HG02623 (cell line): ENCODE measurements around the gene MICB.
"Not testable (repeated sequence)": the region's sequence is repeated elsewhere in the genome, so short reads cannot be mapped to it uniquely, and the experiment has no call there.

Source experiments
- ATAC-seq: cut with Tn5 transposase; IDR thresholded peaks from one replicate; pipeline ENCODE4 v1.9.1; 2021; ENCODE audit warnings: moderate library complexity; ENCODE audit not compliant: unreplicated experiment

The MICB gene

GRCh38 chr6:31473780-31474761 is 23.9 kb upstream of the MICB start:
- ATAC-seq = no peak

- no peak for ATAC-seq
Measured at GRCh38 chr6:31474871-31475286, 23.1 kb upstream of the MICB start.

- ATAC-seq = no peak
Measured at GRCh38 chr6:31476515-31477139, 21.3 kb upstream of the MICB start.

GRCh38 chr6:31477521-31477920 is 20.4 kb upstream of the MICB start:
- no peak for ATAC-seq

GRCh38 chr6:31478186-31478950 is 19.6 kb upstream of the MICB start:
- no peak for ATAC-seq

GRCh38 chr6:31479151-31479932 is 18.6 kb upstream of the MICB start:
- no peak for ATAC-seq

GRCh38 chr6:31479933-31480535 is 17.9 kb upstream of the MICB start:
- no peak for ATAC-seq

GRCh38 chr6:31480574-31480973 is 17.4 kb upstream of the MICB start:
- ATAC-seq = no peak

- no peak for ATAC-seq
Measured at GRCh38 chr6:31483392-31483791, 14.6 kb upstream of the MICB start.

- no peak for ATAC-seq
Measured at GRCh38 chr6:31485055-31485454, 12.9 kb upstream of the MICB start.

GRCh38 chr6:31486065-31486837 is 11.7 kb upstream of the MICB start:
- ATAC-seq = not testable (repeated sequence)

GRCh38 chr6:31487674-31488073 is 10.3 kb upstream of the MICB start:
- ATAC-seq = not testable (repeated sequence)

GRCh38 chr6:31489086-31489485 is 8.9 kb upstream of the MICB start:
- no peak for ATAC-seq

- no peak for ATAC-seq
Measured at GRCh38 chr6:31490115-31490873, 7.7 kb upstream of the MICB start.

GRCh38 chr6:31493550-31493874 is 4.4 kb upstream of the MICB start:
- not testable (repeated sequence) for ATAC-seq

GRCh38 chr6:31493875-31494694 is 3.9 kb upstream of the MICB start:
- no peak for ATAC-seq

- no peak for ATAC-seq
Measured at GRCh38 chr6:31495580-31495979, 2.4 kb upstream of the MICB start.

GRCh38 chr6:31496826-31497225 is 1.1 kb upstream of the MICB start:
- ATAC-seq = not testable (repeated sequence)
